Glomerular visceral epithelial cell (primary cell): Measurements from ENCODE around the gene TEX19.
"Not testable (repeated sequence)": the region's sequence is repeated elsewhere in the genome, so short reads cannot be mapped to it uniquely, and the experiment has no call there.

Experiments
- DNase-seq: peaks from one replicate; pipeline ENCODE4 v3.0.0-alpha.2; 2016; ENCODE audit errors: extremely low spot score

The TEX19 gene

DNA sequence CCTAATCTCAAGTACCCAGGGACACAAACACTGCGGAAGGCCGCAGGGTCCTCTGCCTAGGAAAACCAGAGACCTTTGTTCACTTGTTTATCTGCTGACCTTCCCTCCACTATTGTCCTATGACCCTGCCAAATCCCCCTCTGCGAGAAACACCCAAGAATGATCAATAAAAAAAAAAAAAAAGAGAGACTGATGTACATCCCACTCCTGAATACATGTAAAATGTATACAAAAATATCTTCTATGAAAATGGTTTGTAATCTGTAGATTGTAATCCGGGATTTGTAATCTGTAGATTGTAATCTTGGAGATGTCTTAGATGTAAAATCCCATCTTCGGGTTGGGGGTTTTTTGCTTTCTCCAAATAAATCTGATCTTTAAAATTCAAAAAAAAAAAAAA is 18.2 kb downstream of the TEX19 start:
- DNase-seq = not testable (repeated sequence)

DNA sequence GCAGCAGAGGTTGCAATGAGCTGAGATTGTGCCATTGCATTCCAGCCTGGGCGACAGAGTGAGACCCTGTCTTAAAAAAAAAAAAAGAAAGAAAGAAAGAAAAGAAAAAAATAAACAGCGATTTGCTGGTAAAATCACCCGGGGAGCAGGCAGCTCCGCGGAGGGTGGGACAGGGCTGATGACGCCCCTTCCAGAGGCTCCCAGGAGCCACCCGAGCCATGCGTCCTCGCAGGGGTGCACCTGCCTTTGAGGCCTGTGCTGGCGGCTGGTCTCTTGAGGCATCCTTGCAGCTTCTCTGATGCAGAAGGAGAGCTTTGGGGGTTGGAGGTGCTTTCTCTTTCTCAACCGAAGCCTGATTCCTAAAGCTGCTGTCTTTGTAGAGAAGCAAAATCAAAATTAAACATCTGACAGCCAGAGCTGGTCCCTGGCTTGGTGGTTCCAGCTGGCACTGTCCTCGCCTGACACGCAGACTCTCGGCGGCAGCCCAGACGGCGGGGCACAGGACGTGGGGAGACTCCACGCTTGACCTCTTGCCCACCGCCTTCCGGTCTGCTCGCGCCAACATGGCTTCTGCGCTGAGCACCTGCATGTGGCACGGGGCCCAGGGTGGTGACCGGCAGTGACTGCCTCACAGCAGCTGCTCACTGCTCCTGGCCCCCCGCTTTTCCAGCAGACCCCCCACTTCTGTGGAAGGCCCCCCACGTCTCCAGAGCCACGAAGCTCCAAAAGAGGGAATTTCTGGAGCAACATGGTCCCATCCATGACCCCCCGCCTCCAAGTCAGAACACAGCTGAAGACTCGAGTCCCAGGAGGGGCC is 19.1 kb downstream of the TEX19 start:
- no peak for DNase-seq

DNA sequence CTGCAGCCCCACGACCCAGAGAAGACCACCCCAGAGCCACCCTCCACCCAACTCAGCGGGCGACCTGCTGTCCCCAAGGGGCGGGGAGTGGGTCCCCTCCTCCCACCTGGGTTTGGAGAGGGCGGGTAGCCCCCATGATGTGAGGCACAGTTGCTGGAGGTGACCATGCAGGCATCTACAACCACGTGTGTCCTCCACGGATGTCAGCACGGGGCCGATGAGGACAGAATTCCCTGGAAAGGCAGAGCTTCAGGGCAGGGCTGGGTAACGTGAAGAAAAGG is 19.6 kb downstream of the TEX19 start:
- no peak for DNase-seq

DNA sequence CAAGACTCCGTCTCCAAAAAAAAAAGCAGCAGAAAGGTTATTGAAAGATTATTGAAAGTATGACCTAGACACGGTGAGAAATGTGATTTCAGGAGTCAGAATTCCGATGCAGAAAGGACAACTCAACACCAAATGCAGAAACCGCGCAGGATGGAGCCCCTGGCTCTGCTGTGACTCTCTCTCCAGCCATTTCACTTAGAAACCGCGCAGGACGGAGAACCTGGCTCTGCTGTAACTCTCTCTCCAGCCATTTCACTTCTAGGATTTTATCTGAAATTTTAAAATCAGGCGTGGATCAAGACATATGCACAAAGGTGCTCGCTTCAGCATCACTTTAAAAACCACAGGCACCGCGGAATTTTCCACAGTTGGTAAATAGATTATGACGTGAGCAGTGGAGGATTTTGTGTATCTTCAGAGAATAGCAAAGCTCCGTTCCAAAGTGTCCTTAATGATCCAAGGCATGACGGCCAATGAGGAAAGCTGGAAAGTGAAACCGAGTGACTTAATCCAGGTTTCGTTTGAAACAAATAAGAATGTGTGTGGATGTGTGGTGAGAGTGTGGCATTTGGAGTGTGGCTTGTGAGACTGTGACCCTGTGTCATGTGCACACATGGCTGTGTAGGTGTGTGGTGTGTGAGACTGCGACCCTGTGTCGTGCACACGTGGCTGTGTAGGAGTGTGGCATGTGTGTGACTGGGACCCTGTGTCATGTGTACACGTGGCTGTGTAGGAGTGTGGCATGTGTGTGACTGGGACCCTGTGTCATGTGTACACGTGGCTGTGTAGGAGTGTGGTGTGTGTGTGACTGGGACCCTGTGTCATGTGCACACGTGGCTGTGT is 22.0 kb downstream of the TEX19 start:
- no peak for DNase-seq

DNA sequence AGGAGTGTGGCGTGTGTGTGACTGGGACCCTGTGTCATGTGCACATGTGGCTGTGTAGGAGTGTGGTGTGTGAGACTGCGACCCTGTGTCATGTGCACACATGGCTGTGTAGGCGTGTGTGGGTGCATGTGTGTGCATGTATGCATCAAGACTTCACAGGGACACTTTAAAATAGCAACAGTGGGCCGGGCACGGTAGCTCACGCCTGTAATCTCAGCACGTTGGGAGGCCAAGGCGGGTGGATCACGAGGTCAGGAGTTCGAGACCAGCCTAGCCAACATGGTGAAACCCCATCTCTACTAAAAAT is 22.6 kb downstream of the TEX19 start:
- DNase-seq = not testable (repeated sequence)

DNA sequence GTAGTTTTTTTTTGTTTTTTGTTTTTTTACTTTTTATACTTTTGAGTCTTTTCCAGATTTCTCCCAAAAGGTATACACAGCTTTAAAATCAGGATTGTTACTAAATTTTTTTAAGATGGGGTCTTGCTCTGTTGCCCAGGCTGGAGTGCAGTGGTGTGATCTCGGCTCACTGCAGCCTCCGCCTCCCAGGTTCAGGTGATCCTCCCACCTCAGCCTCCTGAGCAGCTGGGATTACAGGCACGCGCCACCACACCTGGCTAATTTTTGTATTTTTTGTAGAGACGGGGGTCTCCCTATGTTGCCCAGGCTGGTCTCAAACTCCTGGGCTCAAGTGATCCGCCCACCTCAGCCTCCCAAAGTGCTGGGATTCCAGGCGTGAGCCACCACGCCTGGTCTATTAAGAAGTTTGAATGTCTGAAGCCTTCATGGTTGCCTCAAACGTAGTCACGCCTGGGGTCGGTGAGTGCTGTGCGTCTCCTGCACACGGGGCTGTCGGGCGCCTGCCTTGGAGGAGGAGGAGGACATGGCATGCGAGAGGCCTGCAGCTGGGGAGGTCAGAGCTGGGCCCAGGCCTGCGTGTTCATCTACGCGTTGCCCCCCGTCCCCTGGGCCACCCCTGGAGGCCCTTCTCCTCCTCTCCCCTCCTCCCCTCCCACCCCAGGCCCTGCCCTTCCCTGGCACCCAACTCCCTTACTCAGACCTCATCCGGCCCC is 23.3 kb downstream of the TEX19 start:
- not testable (repeated sequence) for DNase-seq

DNA sequence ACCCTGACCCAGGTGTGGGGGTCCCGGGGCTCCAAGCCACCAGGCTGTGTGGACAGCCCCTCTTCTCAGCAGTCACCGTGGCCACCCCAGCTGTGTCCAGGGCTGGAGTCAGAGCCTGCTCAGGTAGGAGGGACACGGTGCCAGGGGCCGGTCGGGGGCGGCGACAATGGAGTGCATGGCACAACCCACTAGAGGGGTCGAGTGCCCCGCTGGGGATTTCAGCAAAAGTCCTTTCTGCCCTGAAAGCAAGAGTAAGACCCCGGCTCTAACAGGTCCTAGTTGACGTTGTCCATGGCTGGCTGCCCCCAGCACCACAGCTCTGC is 23.8 kb downstream of the TEX19 start:
- no peak for DNase-seq

DNA sequence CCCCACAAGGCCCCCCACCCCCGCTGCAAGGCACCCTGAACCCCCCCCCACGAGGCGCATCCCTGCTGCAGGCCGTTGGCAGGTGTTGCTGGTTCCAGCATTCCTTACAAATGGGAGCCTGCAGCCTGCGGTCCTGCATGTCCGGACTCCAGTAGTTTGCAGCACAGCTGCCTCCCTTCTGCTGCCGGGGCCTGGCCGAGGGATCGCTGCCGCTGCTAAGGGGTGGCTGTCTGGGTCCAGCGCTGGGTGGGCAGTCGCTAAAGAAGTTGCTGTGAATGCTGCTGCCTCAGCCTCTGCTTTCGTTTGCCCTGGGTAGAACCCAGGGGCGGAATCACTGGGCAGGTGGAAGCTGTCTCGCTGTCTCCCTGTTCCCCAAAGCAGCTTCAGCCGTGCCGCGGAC is 24.4 kb downstream of the TEX19 start:
- DNase-seq = no peak

DNA sequence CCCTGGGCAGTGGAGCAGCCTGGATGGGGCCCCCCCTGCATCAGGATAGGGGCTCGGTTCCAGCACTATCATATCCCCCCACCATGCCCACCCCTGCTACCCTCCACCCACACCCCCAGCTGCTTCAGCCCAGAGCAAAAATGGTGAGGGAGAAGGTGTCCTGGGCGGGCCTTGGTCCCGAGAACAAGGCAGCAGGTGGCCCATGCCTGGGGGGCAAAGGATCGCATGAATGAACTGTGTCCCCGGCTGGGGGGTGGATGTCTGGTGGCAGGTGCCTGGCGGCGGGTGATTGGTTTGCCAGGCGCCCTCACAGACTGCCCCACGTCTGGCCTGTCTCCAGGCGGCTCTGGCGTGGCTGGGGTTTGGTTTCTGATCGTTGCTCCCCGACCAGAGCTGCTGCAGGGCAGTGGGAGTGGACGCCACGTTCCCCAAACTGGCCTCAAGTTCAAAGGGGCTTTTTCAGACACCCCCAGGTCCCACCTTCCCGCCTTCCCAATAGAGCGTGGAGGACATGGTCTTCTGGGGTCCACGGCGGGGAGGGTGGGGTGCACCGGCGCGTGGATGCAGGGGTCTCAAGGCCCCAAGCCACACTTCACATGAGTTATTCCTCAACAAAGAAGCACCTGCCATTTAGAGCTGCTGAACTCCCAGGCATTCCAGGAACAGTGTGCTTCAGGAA is 25.1 kb downstream of the TEX19 start:
- no peak for DNase-seq

DNA sequence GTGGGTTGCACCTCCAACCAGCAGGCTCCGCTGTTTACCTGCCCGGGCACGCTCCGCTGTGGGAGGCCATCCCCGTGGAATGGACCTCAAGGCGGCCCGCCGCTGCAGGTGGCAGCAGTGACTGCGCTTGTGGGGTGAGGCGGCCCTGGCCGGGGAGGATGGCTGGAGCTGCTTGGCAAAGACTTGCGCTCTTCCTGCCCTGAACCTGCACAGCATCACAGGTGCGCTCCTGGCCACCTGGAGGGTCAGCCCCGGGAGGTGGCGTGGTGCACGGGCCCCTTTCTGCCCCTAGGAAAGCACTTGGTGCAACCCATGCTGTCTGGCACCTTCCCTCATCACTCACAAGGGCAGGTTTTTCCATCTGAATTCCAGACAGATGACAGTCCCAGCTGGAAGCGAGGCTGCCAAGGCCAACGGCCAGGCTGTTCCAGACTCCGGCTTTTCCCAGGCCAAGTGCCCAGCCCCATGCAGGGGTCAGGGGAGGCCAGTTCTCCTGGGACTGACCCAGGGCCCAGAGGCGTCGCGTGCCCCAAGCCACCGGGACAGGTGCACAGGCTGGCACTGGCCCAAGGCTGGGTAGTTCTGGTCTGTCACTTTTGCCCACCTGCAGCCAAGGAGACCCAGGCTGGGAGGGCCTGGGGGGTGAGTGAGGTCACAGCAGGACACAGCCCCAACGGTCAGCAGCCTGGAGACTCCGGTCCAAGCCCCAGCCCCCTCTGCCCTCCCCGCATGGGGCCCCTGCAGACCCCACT is 25.9 kb downstream of the TEX19 start:
- peak; percentile 78 for DNase-seq

DNA sequence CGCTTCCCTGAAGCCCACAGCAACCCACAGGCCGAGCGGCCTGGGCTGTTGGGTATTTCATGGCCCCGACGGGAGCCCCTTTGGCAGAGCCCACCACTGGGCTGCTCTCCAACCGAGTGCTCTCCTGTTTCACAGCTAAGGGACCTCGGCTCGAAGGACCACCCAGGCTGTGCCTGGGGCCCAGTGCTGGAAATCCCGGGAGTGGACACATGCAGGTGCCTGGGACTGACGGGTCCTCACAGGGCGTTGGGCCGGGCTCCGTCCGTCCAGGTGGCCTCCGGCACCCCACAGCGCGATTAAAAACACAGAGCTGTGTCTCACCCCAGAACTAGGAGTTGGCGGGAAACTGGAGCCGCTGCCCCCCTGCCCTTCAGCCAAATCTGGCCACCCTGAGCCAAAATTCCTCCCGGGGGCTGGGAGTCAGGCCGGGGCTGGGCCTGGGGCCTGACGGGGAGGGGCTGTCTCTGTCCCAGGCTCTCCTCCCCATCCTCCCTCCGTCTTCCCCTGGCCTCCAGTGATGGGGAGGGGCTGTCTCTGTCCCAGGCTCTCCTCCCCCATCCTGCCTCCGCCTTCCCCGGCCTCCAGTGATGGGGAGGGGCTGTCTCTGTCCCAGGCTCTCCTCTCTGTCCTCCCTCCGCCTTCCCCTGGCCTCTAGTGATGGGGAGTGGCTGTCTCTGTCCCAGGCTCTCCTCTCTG is 26.7 kb downstream of the TEX19 start:
- no peak for DNase-seq

DNA sequence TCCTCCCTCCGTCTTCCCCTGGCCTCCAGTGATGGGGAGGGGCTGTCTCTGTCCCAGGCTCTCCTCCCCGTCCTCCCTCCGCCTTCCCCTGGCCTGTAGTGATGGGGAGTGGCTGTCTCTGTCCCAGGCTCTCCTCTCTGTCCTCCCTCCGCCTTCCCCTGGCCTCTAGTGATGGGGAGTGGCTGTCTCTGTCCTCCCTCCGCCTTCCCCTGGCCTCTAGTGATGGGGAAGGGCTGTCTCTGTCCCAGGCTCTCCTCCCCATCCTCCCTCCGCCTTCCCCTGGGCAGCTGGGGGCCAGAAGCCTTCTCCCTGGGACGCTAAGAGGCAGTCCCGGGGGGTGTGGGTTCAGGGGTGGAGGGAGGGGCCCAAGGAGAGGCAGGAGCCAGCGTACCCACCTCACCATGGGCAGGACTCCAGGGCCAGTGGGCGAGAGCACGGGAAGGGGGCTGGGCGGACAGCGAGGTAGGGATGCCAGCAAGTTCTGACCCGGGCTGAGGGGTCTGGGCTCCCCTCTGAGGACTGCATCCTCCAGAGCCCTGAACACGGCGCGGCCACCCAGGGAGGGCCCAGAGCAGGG is 27.3 kb downstream of the TEX19 start:
- DNase-seq = no peak

DNA sequence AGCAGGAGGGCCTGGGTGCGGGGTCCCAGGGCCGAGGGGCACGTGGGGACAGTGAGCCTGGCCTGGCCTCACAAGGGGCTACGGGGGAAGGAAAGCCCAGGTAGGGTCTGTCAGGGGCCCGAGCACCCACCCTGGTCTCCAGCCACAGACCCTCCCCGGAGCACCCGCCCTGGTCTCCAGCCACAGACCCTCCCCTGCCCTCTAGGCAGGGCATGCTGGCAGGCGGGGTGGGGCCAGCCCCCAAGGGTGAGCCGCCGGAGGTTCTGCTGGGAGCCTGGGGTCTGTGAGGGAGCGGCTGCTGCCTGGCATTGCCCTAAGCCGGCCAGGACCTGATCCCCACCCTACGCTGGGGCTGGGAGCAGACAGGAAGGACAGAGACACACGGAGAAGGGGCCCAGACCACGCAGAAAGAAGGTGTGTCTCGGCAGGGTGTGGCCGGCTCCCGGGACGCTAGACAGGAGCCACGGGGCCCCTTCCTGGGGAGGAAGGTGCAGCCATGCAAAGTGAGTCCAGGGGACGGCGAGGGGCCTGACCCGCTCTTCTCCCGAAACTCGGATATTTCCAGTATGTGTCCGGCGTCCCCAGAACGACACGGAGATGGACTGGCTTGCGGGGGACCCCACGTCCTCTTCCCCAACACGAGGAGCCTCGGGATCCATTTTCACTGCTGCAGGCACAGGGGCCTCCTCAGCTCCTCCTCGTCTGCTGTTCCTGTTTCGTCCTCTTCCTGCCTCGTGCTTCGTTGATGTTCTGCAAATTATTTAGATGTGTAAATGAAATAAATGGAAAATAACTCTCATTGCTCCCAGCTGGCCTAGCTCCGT is 28.0 kb downstream of the TEX19 start:
- no peak for DNase-seq

DNA sequence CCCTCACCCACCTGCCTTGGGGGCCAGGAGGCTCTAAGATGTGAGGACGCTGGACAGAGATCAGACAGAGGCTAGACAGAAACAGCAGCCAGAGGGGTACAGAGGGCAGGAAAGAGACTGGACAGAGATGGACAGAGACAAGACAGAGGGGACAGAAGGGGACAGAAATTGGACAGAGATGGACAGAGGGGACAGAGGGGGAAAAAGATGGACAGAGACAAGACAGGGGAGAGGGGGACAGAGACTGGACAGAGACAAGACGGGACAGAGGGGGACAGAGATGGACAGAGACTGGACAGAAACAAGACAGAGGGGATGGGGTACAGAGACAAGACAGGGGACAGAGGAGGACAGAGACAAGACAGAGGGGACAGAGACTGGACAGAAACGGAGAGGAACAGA is 28.7 kb downstream of the TEX19 start:
- no peak for DNase-seq

DNA sequence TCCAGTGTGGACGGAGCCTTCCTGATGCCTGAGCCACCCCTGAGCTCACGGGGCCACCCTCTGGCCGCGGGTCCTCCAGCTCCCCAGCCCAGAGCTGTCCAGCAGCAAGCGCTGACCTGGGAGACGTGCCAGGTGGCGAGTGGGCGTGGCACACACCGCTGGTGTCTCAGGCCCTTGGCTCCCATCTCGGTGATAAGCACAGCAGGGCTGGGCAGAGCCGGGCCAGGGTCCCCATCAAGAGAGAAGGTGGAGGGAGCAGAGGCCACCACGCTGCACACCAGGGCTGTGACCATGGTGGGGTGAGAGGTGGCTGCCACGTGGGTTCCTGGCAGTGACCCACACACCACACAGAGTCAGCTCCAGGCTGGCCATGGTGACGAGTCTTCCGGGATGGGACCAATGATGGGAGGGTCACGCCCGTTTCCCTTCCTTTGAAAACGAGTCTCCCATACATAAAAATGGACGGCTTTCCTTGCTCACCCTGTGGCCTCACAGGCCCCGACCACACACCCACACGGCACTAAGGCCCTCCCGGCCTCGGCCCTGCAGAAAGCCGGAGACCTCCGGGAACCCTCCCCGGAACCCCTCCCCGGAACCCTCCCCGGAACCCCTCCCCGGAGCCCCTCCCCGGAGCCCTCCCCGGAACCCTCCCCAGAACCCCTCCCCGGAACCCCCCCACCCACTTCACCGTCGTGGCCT is 29.3 kb downstream of the TEX19 start:
- DNase-seq = no peak

DNA sequence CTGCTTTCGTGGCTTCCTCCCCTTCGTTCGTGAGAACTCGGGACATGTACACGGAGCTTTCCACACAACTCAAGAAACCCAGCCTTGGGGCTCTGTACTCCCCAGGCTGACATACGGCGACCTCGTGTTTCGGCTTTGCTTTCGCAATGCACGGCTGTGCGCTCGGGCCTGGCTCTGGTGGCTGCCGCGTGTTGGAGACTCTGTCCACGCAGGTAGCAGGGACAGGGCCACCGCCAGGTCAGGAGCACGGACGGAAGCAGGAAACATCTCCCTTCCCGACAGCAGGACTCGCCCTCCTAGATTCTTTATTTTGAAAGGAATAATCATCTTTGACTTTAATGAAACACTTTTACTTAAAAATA is 29.9 kb downstream of the TEX19 start:
- DNase-seq = no peak

DNA sequence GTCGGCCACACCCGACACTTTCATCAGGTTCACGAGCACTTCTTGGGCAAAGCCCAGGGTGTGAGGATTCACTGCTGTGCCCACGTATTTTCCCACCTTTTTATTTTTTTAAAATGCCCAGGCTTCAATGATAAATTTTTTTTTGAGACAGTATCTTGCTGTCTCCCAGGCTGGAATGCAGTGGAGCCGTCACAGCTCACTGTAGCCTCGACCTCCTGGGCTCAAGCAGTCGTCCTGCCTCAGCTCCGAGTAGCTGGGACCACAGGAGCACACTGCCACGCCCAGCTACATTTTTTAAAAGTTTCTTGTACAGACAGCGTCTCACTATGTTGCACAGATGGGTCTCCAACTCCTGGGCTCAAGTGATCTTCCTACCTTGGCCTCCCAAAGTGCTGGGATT is 30.3 kb downstream of the TEX19 start:
- no peak for DNase-seq

DNA sequence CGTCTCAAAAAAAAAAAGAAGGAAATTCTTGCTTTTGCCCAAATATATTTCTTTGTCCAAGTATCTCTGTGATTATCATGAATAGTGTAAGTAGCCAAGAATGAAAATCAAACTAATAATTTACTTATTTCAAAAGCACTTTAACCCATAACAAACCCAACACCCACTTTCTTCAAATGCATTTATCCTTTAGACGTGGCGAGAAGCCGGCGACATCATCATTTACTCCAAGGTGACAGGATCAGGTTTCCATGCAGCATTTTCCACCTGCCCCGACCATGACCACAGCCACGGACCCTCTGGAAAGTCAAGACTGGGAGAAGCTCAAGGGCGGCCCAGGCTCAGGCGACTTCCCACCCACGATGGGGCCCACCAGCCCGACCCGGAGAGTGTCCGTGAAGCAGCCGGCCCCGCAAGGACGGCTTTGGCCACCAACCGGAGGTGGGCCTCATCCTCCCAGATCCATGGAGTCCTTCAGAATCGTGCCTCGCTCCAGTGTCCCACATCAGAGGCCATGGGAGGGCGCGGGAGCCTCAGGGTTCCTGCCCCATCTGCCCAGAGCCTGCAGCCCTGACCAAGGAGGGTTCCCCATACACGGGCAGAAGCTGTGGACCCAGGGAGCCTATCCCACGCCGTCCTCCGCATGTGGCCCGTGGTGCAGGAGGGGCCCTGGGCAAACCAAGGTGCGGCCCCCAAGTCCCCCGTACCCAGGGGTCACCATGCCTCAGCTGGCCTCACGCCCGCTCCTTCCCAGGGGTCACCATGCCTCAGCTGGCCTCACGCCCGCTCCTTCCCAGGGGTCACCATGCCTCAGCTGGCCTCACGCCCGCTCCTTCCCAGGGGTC is 31.2 kb downstream of the TEX19 start:
- DNase-seq = no peak
